ENCODE data around the gene CLCNKA.
"Not testable (repeated sequence)": the region's sequence is repeated elsewhere in the genome, so short reads cannot be mapped to it uniquely, and the experiment has no call there.

The CLCNKA gene

DNA sequence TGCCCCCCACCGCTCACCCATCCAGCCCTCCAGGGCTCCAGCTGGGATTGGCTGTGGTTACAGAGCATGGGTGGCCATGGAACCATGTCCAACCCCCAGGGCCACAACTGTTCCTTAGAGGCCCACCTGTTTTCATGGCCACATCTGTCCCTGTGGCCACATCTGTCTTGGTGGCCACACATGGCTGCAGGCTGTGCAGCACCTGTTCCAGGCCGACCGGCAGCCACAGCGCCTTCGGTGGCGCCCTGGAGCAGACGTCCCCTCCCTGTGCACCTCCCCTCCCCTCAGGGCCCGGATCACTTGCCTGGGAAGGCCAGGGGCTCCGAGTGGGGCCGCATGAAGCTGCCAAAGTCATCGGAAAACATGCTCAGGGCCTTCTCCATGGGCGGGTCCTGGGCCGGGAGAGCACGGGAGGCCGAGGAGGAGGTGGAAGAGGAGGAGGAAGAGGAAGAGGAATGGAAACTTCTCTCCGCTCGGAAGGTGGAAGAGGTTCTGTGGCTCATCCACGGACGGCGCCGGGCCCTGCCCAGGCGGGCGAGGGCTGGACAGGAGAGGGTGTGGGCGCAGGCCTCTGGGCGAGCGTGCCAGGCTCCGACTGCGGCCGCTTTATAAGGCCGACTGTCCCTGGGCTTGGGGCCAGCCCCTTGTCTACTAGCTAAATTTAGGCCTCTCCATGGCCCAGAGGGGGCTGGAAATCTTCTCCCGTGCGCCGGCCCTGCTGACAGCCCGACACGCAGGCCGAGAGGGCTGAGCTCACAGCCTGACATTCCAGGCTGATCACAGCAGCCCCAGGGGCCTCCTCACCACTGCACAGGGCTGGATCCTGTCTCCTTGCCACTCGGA lies 4.2 kb upstream of the CLCNKA start, which contains the start of gene HSPB7:
HSPB7 (minus strand) TSS at position 583 of the 843 bp plus-strand sequence; CDS start at position 503, 80 bp downstream.
- no peak for DNase-seq (ENCODE audit: low spot score)

GRCh38 chr1:16018308-16018707 lies 3.5 kb upstream of the CLCNKA start:
- no peak for DNase-seq (ENCODE audit: low spot score)

GRCh38 chr1:16018749-16019643 lies 2.8 kb upstream of the CLCNKA start:
- no peak for DNase-seq (ENCODE audit: low spot score)

- no peak for DNase-seq (ENCODE audit: low spot score)
These were observed 2.1 kb upstream of the CLCNKA start for GRCh38 chr1:16019644-16020277.

GRCh38 chr1:16020325-16020724 lies 1.5 kb upstream of the CLCNKA start:
- DNase-seq (ENCODE audit: low spot score), result no peak

DNA sequence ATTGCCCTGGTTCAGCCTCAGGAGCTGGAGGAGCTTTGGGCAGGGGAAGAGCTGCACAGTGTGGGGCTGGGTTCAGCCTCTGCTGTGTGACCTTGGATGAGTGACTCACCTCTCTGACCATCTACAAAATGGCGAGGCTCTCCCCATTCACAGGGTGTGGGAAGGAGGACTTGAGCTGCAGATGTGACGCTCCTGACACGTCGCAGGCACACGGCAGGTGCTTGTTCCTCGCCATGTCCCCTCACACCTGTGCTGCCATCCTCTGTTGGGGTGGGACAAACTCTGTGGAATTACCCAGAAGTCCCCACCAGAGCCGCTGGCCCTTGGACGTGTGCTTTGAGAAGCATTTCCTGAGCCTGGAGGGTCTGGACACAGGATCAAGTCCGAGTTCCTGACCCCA lies 958 bp upstream of the CLCNKA start:
- DNase-seq (ENCODE audit: low spot score), result not testable (repeated sequence)

GRCh38 chr1:16022393-16022792 lies 557 bp downstream of the CLCNKA start:
- no peak for DNase-seq (ENCODE audit: low spot score)

DNA sequence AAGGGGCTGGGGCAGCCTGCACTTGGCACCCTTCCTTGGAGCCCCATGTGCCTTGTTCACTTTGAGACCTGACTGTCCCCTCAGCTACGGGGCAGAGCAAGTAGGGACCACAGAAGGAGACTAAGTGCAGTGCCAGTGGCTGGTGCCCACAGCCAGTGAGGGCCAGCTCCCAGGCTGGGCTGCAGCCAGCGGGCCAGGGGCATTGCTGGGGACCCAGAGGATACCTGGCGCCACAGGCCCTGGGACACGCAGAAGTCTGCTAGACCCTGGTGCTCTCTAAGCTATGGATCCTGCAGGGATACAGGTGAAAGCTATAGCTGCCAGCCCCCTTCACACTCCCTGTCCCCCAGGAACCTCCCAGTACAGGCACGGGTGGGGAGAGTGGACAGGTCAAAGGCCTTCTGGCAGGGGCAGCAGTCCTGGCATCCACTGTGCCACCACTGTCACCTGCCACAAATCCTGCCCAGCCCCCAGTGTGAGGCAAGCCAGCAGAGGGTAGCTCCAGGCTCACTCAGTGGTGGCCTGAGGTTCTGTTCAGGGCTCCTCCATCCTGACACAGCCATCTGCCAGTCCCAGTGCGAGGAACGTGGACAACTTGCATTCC lies 1.3 kb downstream of the CLCNKA start:
- DNase-seq (ENCODE audit: low spot score), result no peak

- not testable (repeated sequence) for DNase-seq (ENCODE audit: low spot score)
These were observed 4.5 kb downstream of the CLCNKA start for GRCh38 chr1:16026302-16026701.

DNA sequence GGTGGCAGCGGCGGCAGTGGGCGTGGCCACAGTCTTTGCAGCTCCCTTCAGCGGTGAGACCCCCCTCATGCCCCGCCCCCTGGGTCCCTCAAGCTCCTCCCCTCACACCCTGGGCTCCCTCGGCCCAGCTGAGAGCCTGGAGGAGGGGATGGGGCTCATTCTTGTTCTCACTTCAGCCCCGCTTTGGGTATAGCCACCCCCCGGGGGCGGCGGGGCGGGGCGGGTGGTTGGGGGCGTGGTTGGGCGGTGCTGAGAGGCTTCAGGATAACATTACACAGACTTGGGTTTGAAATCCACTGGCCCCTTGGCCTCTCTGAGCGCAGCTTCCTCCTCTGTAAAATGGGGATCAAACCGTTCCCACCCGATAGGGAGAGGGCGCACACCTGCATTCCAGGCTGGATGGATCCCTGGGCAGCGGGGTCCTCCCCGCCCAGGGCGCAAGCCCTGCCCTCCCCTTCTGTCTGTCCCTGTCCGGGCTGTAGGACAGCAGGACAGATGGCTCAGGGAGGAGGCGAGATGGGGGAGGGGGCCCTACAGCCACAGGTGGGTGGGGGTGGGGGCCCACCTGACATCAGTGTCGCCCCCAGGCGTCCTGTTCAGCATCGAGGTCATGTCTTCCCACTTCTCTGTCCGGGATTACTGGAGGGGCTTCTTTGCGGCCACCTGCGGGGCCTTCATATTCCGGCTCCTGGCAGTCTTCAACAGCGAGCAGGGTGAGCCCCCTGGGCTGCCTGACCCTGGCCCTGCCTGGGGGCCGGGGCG lies 5.1 kb downstream of the CLCNKA start:
- DNase-seq (ENCODE audit: low spot score), result no peak

- no peak for DNase-seq (ENCODE audit: low spot score)
These were observed 6.6 kb downstream of the CLCNKA start for GRCh38 chr1:16028237-16029002.

DNA sequence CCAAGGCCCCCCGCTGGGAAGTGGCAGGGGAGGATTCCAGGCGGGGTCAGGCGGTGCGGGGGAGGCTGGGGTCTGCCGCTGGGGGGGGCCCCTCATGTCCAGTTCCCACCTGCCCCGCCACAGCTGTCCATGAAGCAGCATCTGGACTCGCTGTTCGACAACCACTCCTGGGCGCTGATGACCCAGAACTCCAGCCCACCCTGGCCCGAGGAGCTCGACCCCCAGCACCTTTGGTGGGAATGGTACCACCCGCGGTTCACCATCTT lies 7.1 kb downstream of the CLCNKA start:
- not testable (repeated sequence) for DNase-seq (ENCODE audit: low spot score)

DNA sequence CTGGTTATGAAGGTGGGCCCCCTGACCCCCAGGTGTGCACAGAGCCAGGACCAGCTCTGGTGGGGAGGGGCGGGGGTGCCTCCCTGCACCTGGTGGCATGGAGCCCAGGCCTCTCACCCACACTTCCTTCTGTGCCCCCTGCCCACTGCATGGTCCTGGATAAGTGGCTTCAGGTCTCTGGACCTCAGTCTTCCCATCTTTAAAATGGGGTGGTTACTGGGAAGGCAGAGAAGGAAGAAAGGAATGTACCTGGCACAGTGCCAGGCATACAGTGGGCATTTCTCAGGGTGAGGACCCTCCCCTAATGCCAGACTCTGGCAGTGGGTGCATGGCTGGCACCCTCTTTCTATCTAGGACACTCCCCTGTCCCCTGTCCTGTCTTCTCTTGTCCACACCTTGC lies 7.5 kb downstream of the CLCNKA start:
- no peak for DNase-seq (ENCODE audit: low spot score)

GRCh38 chr1:16031551-16031950 lies 9.7 kb downstream of the CLCNKA start:
- no peak for DNase-seq (ENCODE audit: low spot score)

- peak; percentile 90 for DNase-seq (ENCODE audit: low spot score)
These were observed 10.7 kb downstream of the CLCNKA start for GRCh38 chr1:16032388-16033102.

GRCh38 chr1:16033103-16033632 lies 11.3 kb downstream of the CLCNKA start:
- not testable (repeated sequence) for DNase-seq (ENCODE audit: low spot score)

- not testable (repeated sequence) for DNase-seq (ENCODE audit: low spot score)
These were observed 14.6 kb downstream of the CLCNKA start for GRCh38 chr1:16036461-16036860.

DNA sequence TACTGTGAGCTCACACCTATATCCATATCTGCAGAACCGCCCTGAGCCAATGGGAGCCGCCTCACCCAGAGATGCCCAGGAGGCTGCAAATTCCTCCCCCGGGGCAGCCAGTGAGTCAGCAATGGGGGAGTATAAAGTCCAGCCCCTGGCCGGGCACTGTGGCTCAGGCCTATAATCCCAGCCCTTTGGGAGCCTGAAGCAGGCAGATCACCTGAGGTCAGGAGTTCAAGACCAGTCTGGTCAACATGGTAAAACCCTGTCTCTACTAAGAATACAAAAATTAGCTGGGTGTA lies 16.7 kb downstream of the CLCNKA start:
- DNase-seq (ENCODE audit: low spot score), result no peak

DNA sequence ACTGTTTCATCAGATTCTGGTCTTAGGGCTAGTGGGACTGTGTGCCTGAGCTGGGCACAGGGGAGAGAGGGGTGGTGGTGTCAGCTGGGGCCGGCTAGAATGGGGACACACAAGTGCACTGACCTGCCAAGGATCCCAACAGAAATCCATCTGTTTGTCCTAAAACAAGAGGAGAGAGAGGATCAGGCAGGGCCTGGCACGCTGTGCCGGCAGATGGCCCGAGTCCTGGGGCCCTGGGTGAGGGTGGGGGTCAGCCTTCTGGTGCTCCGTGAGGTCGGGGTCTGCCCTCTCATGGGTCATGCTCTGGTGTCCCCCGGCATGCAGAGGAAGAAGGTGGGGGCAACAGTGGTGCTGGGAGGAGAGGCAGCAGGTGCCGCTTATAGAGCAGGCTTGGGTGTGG lies 18.0 kb downstream of the CLCNKA start:
- not testable (repeated sequence) for DNase-seq (ENCODE audit: low spot score)

DNA sequence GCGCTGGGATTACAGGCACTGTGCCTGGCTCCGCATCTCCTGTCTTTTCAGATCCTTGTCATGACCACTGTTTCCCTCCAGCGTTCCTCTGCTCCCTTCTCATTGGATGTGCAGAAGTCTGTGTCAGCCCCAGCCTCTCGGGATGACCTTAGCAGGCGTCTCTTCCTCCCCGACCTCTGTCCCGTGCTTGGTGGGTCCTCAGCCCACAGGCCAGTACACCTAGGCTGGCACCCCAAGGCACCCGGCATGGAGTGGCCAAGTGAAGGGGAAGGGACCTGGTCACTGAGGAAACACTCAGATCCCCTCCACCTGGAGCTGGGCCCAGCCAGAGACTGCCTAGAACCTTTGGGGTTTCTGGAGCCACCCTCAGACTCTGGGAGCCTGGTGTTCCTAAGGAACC lies 19.4 kb downstream of the CLCNKA start:
- DNase-seq (ENCODE audit: low spot score), result no peak

Data from COLO829 (cell line).